Measurements from ENCODE around the gene SREBF2. TPM values are rescaled to one million over a fixed set of nuclear protein-coding genes. Genes with fewer than 3 reads are reported as not detected.

SREBF2 gene
- total and polyA plus RNA-seq, 3 experiments from 2014 or later = 24.5 to 87.1 (median 85.1) TPM

DNA sequence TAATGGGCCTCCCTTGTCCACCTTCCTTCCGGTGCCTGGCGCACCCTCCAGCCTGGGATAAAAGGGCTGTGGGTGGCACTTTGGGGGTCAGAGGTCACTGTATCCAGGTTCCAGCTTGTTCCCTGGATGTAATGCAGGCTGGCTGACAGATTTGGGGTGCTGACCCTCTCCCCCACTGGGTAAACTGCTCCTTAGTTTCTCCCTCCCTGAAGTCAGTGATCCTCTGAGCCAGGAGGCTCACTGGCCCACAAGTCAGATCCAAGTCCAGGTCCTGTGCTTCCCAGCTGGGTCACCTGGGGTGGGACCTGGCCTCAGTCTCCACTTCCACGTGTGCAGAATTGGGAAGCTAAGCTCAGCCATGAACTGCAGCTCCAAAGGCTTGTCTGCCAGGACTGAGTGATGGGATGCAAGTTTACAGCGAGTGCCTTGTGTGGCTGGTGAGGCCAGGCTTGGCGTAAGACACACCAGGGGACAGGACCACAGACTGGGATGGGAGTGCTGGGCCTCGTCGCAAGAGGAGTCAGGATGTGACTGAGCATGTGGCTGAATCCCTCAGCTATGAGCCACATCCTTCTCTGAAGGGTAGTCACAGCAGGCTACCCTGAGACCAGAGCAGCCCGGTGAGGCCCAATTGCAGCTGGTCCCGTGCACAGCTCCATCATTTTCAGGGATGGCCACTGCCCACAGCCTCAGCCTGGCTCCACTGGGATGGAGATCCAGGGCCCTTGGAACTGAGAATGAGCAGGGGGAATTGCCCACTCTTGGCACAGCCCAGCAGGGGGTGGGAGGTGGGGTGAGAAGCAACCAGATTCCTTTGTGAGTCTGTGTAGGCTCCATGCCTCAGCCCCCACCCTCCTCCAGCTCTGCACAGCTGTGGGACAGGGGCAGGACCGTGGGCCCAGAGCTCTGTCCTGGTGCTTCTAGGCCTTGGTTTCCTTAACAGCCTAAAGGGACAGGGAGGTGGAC lies 74.8 kb downstream of the SREBF2 start:
- no peaks in the 10 kb centered on the region for H3K9me3 ChIP-seq (ENCODE audit: low read length)
- peak overlapping the region; percentile 22 for H3K4me3 ChIP-seq (ENCODE audit: low read length)
- POLR2A ChIA-PET = interaction anchor here (0.8 to 2.2 kb wide), 6 partner anchors 12 to 107 kb away, joined by 3 to 11 read pairs (median 6); partner anchors contain the start of genes CCDC134, SREBF2 and TNFRSF13C
- Mint-ChIP-seq H3K36me3 (peaks cover 0 to 27% (median 0%) of the 10 kb centered on the region in 3 donors), H3K4me1 (peaks cover 21 to 29% (median 27%) of the 10 kb centered on the region in 3 donors), H3K4me3 (peak overlapping the region in 3 of 7 donors; percentile 78 to 89 (median 80)), H3K27ac (peak overlapping the region in 5 of 8 donors; percentile 35 to 92 (median 38)), H3K9me3 (no peaks in the 10 kb centered on the region), H3K27me3 (peaks cover 12 to 16% of the 10 kb centered on the region in 2 donors)
- no peak for DNase-seq
- peaks cover 29% of the 10 kb centered on the region for H3K4me1 ChIP-seq (ENCODE audit: insufficient read depth, low read length)
- CTCF ChIA-PET = interaction anchor here (0.7 to 3.8 kb wide), 6 partner anchors 9 to 42 kb away, joined by 3 to 18 read pairs (median 4); partner anchors contain the start of gene TNFRSF13C
- H3K36me3 ChIP-seq (ENCODE audit: insufficient read depth, low read length) = no peaks in the 10 kb centered on the region
- H3K27me3 ChIP-seq (ENCODE audit: insufficient read depth, low read length, poor library complexity, severe bottlenecking) = peaks cover 25% of the 10 kb centered on the region
- H3K27ac ChIP-seq (ENCODE audit: low read depth, low read length) = no peak overlapping the region

DNA sequence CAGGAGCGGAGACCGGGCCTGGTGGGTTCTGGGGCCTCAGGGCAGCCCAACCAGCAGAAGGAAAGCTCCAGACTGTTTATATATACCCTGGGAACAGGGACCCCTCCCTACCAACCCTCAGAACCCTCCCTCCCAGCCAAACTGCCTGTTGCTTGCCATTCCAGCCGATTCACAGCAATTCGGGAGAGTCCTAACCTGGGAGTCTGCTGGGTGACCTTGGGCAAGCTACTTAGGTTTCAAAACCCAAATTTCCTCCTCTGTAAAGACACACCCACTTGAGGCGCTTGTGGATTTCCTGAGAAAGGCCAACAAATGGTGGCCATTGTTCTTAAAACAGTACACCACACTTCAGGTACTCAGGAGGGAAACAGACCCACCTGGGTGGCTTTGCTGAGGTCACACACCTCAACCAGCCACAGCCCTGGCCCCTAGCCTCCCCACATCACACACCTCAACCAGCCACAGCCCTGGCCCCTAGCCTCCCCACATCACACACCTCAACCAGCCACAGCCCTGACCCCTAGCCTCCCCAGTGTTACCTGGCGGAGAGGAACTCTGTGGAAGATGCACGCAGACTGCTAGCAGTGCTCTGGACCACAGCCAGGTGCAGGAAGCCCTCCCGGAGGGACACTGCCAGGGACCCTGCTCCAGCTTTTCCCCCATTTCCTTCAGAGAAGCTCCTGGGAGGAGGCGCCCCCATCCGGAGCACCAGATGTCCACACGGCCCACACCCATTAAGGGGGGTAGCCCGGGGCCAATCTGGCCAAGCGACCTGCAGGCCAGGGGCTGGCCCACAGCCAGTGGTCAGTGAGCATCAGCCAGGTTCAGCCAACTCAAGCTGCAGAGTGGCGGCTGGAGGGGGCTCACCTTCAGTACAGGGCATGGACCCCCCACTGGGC lies 75.8 kb downstream of the SREBF2 start:
- DNase-seq = peak in 1 of 5 donors; percentile 33
- POLR2A ChIA-PET = interaction anchor here (0.8 to 2.2 kb wide), 7 partner anchors 11 to 108 kb away, joined by 3 to 11 read pairs (median 5); partner anchors contain the start of genes CCDC134, SREBF2 and TNFRSF13C
- no peaks in the 10 kb centered on the region for H3K36me3 ChIP-seq (ENCODE audit: insufficient read depth, low read length)
- H3K27ac ChIP-seq (ENCODE audit: low read depth, low read length) = no peak overlapping the region
- Mint-ChIP-seq H3K4me3 (peak overlapping the region; percentile 72 to 89 (median 78)), H3K27me3 (peaks cover 15 to 24% of the 10 kb centered on the region in 2 donors), H3K36me3 (peaks cover 0 to 20% (median 0%) of the 10 kb centered on the region in 3 donors), H3K9me3 (no peaks in the 10 kb centered on the region), H3K4me1 (peaks cover 23 to 36% (median 27%) of the 10 kb centered on the region in 3 donors), H3K27ac (peak overlapping the region; percentile 55 to 92 (median 84))
- CTCF ChIA-PET = interaction anchor here (0.8 to 3.8 kb wide), 5 partner anchors 9 to 32 kb away, joined by 3 to 18 read pairs (median 4); partner anchors contain the start of gene TNFRSF13C
- peaks cover 33% of the 10 kb centered on the region for H3K27me3 ChIP-seq (ENCODE audit: insufficient read depth, low read length, poor library complexity, severe bottlenecking)
- H3K4me1 ChIP-seq (ENCODE audit: insufficient read depth, low read length) = peaks cover 29% of the 10 kb centered on the region
- peak overlapping the region; percentile 22 for H3K4me3 ChIP-seq (ENCODE audit: low read length)
- no peaks in the 10 kb centered on the region for H3K9me3 ChIP-seq (ENCODE audit: low read length)

DNA sequence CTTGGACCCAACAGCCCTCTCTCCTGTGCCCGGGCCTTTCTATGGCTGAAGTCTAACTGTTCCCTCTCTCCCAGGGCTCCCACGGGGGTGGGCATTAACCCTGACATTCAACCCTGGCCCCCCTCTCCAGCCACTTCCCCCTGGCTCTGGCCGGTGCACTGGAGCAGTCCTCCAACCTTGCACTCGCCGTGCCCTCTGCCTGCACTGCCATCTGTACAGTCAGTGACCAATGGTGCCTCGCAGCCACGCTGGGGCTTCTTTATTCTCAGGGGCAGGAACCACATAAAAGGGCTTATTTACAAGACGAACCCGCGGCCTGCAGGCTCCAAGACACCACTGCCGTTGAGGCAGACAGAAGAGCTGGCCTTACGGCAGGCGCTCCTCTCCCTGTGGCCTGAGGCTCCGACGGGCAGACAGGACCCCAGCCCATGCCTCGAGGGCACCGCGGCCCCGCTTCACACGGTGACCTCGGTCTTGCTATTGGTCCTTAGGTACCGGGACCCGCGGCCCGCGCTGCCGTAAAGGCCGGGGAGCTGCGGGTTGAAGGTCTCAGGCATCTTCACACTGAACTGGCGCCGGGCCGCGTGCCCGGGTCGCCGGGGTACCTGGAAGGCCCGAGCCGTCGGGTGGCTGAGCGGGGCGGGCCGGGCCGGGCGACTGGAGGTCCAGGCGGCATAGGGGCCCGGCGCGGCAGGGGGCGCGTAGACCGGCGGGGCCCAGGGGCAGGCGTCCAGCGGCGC lies 76.6 kb downstream of the SREBF2 start:
- H3K36me3 ChIP-seq (ENCODE audit: insufficient read depth, low read length) = no peaks in the 10 kb centered on the region
- H3K4me3 ChIP-seq (ENCODE audit: low read length) = no peak overlapping the region
- H3K27me3 ChIP-seq (ENCODE audit: insufficient read depth, low read length, poor library complexity, severe bottlenecking) = peaks cover 33% of the 10 kb centered on the region
- Mint-ChIP-seq H3K9me3 (no peaks in the 10 kb centered on the region), H3K4me3 (peak overlapping the region in 5 of 7 donors; percentile 43 to 80 (median 67)), H3K27ac (peak overlapping the region in 3 of 8 donors; percentile 12 to 67 (median 57)), H3K4me1 (peaks cover 23 to 36% (median 27%) of the 10 kb centered on the region in 3 donors), H3K27me3 (peaks cover 15 to 24% of the 10 kb centered on the region in 2 donors), H3K36me3 (peaks cover 0 to 12% (median 0%) of the 10 kb centered on the region in 3 donors)
- no peak overlapping the region for H3K27ac ChIP-seq (ENCODE audit: low read depth, low read length)
- H3K4me1 ChIP-seq (ENCODE audit: insufficient read depth, low read length) = peaks cover 29% of the 10 kb centered on the region
- POLR2A ChIA-PET = interaction anchor here (1.6 to 2.2 kb wide), 2 partner anchors 16 to 31 kb away, joined by 5 to 11 read pairs; no protein-coding TSS in a partner anchor
- DNase-seq = no peak
- CTCF ChIA-PET = interaction anchor here (3.8 kb wide), 1 partner anchor 16 kb away, joined by 18 read pairs; the partner anchor contains the start of gene TNFRSF13C
- no peaks in the 10 kb centered on the region for H3K9me3 ChIP-seq (ENCODE audit: low read length)

DNA sequence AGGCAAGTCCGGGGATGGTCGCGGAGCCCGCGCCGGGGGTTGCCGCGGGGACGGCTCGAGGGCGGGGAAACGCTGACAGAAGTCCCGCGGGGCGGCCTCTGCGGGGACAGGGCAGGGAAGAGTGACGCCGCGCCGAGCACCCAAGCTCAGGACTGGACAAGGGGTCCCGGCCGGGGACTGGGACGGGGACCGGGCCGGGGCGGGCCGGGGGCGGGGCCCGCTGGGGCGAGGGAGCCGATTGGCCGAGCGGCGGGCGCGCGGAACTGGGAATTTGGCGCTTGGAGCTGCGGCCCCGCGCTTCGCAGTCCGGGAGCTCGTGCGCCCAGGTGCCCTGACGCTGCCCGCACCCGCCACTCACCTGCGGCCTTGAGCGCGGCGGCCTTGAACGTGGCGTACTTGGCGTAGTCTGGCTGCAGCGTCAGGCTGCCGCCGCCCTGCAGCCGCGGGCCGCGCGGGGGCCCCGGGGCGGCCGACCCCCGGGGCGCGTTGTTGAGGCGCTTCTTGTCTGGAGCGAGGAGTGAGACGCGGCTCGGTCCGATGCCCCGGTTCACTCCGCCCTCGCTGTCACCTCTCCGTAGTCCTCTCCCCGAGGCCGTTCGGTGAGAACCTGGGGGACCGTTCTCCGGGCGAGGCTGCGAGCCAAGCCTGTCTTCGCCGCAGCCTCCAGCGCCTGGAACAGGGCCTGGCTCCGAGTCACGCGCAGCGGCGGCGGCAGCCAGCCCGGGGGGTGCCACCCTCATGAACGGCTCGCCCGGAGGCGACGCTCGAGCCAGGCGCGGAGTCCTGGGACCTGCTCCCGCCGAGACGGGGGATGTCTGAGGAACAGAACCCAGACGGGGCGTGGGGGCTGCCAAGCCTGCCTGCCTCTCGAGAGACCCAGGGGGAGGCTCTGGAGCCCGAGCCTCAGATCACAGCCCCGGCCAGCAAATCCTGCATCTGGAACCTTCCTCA lies 77.4 kb downstream of the SREBF2 start:
- Mint-ChIP-seq H3K36me3 (peaks cover 0 to 7% (median 0%) of the 10 kb centered on the region in 3 donors), H3K27ac (peak overlapping the region in 2 of 8 donors; percentile 38 to 65), H3K9me3 (no peaks in the 10 kb centered on the region), H3K4me3 (peak overlapping the region in 6 of 7 donors; percentile 40 to 71 (median 50)), H3K27me3 (peaks cover 15 to 24% of the 10 kb centered on the region in 2 donors), H3K4me1 (peaks cover 23 to 39% (median 27%) of the 10 kb centered on the region in 3 donors)
- Histone ChIP-seq H3K4me3 (ENCODE audit: low read length) (no peak overlapping the region), H3K27me3 (ENCODE audit: insufficient read depth, low read length, poor library complexity, severe bottlenecking) (peaks cover 36% of the 10 kb centered on the region), H3K4me1 (ENCODE audit: insufficient read depth, low read length) (peaks cover 30% of the 10 kb centered on the region), H3K36me3 (ENCODE audit: insufficient read depth, low read length) (no peaks in the 10 kb centered on the region), H3K27ac (ENCODE audit: low read depth, low read length) (no peak overlapping the region), H3K9me3 (ENCODE audit: low read length) (no peaks in the 10 kb centered on the region)
- ChIA-PET POLR2A (interaction anchor here (1.0 to 1.6 kb wide), 2 partner anchors 15 to 16 kb away, joined by 4 to 5 read pairs; partner anchors contain the start of gene TNFRSF13C), CTCF (interaction anchor here (1.8 to 3.8 kb wide), 2 partner anchors 16 to 30 kb away, joined by 9 to 18 read pairs; partner anchors contain the start of gene TNFRSF13C)
- peak in 4 of 5 donors; percentile 14 to 62 (median 36) for DNase-seq

DNA sequence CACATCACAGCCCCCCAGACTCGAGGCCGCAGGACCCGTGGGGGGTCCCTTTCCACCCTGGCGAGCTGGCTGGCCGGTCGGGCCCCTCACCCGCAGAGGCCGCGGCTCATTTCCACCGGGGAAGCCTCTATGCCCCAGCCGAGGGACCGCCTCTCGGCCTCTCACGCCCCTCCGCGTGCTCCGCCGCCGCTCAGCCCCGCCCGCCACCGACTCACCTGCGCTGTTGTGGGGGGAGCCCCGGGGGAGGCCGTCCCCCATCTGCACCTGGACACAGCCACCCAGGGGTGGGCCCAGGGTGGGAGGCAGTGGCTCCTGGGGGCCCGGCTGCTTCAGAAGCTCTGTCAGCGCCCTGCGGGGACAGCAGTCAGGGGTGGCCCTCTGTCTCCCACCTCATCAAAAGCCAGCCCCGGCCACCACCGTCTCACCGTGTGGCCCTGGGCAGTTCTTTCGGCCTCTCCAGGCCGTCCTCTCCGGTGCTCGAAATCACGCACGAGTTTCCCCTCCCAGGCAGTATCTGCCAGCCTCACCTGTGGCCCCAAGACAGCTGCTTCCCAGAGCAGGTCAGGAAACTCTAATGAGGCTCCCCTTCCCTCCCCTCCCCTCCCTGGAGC lies 78.2 kb downstream of the SREBF2 start:
- H3K4me1 ChIP-seq (ENCODE audit: insufficient read depth, low read length) = peaks cover 34% of the 10 kb centered on the region
- peaks cover 27 to 45% (median 27%) of the 10 kb centered on the region in 3 donors for H3K4me1 Mint-ChIP-seq
- no peaks in the 10 kb centered on the region for H3K9me3 ChIP-seq (ENCODE audit: low read length)
- H3K36me3 Mint-ChIP-seq = no peaks in the 10 kb centered on the region
- ChIA-PET CTCF (interaction anchor here (1.3 to 3.2 kb wide), 3 partner anchors 15 to 30 kb away, joined by 3 to 16 read pairs (median 9); partner anchors contain the start of gene TNFRSF13C), POLR2A (interaction anchor here (1.0 kb wide), 1 partner anchor 15 kb away, joined by 4 read pairs; the partner anchor contains the start of gene TNFRSF13C)
- H3K4me3 Mint-ChIP-seq = peak overlapping the region; percentile 45 to 90 (median 68)
- DNase-seq = peak in 2 of 5 donors; percentile 31 to 57
- no peaks in the 10 kb centered on the region for H3K9me3 Mint-ChIP-seq
- H3K27me3 ChIP-seq (ENCODE audit: insufficient read depth, low read length, poor library complexity, severe bottlenecking) = peaks cover 43% of the 10 kb centered on the region
- no peak overlapping the region for H3K4me3 ChIP-seq (ENCODE audit: low read length)
- peaks cover 19 to 29% of the 10 kb centered on the region in 2 donors for H3K27me3 Mint-ChIP-seq
- H3K36me3 ChIP-seq (ENCODE audit: insufficient read depth, low read length) = no peaks in the 10 kb centered on the region
- peak overlapping the region in 3 of 8 donors; percentile 27 to 65 (median 56) for H3K27ac Mint-ChIP-seq
- H3K27ac ChIP-seq (ENCODE audit: low read depth, low read length) = no peak overlapping the region
